Measurements from ENCODE around the gene LBX1.
"Not testable (repeated sequence)": the region's sequence is repeated elsewhere in the genome, so short reads cannot be mapped to it uniquely, and the experiment has no call there.

The LBX1 gene

DNA sequence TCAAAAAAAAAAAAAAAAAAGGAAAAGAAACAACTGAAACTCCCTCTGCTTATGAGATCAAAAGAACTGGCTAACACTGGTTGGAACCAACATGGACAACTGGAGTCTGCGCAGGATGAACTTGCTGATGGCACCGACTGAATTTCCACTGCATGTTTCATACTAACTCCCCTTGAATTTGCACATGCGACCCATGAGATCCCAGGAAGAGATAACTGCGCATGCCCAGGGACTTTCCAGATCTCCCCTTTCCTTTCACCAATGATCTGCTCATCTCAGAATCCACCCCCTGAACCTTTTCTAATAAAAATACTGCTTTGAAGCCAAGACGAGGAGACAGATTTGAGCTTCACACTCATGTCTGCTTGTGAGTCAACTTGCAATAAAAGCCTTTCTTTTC, 20.7 kb downstream of the LBX1 start:
- DNase-seq (ENCODE audit: low read depth in 2 of 2), result no peak

DNA sequence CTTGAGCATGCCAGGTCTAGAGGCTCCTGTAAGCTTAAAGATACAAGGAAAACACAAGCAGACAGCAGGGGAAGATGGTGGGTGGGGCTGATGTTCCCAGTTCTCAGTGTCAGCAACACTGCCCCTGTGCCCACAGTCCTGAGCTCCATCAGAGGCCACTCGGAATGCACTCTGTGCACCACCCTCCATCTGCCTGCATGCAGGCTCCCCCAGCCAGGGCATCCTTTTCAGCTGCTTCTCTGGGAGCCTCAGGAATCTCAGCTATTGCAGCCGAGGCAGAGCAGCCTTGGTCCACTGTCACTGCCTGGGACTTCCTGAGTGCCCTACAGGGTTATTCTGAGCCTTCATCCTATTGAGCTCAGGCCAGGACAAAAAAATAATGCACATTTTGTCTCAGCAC, 22.2 kb downstream of the LBX1 start:
- DNase-seq (ENCODE audit: low read depth in 2 of 2), result no peak

DNA sequence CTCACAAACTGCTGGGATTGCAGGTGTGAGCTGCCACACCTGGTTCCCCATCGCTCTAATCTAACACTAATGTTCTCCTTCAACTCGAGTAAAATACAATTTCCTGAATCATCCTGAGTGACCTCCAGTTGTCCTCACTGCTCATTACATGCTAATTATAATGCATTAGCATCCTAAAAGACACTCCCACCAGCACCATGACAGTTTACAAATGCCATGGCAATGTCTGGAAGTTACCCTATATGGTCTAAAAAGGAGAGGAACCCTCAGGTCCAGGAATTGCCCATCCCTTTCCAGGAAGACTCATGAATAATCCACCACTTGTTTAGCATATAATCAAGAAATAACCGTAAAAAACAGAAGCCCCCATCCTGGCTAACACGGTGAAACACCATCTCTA, 26.6 kb downstream of the LBX1 start:
- not testable (repeated sequence) for DNase-seq (ENCODE audit: low read depth in 2 of 2)

DNA sequence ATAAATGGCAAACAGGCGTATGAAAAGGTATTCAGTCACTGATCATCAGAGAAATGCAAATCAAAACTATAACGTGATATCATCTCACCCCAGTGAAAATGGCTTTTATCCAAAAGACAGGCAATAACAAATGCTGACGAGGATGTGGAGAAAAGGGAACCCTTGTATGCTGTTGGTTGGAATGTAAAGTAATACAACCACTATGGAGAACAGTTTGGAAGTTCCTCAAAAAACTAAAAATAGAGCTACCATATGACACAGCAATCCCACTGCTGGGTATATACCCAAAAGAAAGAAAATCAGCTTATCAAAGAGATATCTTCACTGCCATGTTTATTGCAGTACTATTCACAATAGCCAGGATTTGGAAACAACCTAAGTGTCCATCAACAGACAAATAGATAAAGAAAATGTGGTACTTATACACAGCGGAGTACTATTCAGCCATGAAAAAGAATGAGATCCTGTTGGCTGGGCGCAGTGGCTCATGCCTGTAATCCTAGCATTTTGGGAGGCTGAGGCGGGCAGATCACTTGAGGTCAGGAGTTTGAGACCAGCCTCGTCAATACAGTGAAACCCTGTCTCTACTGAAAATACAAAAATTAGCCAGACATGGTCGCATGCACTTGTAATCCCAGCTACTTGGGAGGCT, 30.8 kb downstream of the LBX1 start:
- not testable (repeated sequence) for DNase-seq (ENCODE audit: low read depth in 2 of 2)

DNA sequence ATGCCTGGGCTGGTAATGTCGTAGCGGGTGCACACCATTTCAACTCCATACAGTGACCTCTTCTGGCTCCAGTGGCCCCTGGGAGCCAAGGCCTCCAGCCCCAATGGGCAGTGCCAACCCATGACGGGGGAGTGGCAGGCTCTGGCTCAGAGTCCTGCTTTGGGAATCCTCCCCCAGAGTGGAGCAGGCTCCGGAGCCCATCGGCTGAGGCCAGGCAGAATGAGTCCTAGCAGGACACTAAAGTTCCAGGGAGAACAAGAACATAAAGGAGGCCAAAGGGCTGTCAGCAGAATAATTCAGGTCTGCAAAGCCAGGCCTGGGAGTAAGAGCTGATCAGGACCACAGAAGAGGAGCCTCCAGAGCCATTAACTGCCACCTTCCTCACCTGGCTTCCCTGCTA, 33.3 kb downstream of the LBX1 start:
- no peak for DNase-seq (ENCODE audit: low read depth in 2 of 2)

DNA sequence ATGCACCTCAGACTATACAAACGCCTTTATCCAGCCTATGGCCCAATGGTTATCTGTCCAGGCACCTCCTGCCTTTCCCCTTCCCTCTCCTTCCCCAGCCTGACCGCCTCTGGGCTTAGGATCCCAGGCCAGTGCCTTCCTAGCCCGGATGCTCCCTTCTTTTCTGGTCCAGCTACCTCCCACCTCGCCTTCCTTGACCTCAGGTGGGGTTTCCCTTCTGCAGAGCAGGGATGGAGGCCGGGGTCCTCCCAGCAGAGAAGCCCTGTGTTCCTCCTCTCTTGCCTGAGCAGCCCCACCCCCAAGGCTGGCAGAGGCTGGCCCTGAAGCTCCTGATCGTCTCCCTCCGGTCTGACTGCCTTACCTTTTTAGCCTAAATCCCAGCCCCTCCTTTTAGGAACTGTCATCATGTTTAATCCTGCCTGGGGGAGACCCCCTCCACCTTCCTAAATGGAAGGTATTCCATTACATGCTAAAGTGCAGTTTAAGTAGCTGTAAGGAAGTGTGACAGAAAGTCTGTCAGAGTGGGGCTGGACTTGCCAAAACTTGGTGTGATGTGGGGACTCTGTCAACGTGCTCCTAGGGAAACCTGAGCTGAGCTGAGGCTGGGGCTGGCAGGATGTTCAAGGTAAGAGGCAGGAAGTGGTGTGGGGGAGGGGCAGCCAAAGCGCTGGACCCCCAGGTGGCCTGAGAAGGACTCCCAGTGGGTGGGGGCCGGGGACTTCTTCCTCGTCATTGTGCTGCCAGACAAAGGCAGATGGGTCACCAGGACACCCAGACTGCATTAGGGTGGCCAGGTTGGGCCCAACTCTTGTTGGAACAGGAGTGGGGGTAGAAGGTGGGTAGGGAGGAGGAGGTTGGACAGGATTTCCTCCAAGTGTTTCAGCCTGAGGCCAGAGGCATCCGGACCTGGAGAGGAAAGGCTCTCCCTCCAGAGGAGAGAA, 39.5 kb downstream of the LBX1 start:
- DNase-seq (ENCODE audit: low read depth in 2 of 2), result no peak

DNA sequence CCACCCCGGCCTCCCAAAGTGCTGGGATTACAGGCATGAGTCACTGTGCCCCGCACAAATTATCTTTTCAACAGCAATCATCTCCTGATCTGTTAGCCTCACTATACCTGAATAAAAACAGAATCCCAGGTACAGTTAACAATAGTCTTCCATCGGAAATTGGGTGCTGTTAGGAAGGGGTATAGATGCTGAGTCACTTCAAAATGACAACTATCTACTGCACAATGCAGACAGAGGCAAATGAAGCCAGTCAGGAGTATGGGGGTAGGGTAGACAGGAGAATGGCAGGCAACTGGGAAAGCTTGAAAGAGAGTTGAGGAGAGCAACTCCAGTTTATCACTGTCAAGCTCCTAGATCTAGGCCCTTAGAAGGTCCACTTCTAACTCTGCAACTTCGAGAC, 40.3 kb downstream of the LBX1 start:
- no peak for DNase-seq (ENCODE audit: low read depth in 2 of 2)

DNA sequence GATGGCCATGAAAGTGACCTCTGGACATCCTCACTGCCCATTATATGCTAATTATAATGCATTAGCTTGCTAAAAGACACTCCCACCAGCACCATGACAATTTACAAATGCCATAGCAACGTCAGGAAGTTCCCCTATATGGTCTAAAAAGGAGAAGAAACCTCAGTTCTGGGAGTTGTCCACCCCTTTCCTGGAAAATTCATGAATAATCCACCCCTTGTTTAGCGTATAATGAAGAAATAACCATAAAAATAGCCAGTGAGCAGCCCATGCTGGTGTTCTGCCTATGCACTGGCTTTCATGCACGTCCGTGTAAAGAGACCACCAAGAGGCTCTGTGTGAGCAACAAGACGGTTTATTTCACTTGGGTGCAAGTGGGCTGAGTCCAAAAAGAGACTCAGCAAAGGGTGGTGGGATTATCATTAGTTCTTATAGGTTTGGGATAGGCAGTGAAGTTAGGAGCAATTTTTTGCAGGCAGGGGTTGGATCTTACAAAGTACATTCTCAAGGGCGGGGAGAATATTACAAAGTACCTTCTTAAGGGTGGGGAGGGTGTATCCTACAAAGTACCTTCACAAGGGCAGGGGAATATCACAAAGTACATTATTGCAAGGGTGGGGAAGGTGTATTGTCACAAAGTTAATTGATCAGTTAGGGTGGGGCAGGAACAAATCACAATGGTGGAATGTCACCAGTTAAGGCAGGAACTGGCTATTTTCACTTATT, 45.6 kb downstream of the LBX1 start:
- no peak for DNase-seq (ENCODE audit: low read depth in 2 of 2)

DNA sequence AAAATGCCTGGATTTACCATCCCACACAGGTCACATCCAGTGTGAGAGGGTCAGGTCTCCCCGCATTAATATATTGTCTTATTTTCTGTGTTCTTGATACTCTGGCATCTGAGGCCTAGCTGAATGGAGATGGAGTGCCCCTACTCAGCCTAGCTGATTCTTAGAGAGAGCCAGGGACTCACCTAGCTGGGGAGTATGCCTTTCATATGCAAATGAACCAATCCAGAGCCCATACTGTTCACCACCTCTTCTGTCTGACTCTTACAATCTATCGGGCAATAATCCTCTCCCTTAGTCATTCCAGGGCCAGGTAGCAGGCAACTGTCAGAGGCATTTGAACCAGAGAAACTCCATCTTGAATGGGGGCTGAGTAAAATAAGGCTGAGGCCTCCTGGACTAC, 46.3 kb downstream of the LBX1 start:
- no peak for DNase-seq (ENCODE audit: low read depth in 2 of 2)
